Measurements from ENCODE around the gene ABL1. TPM values are rescaled to one million over a fixed set of nuclear protein-coding genes. Genes with fewer than 3 reads are reported as not detected.

ABL1 gene
- total RNA-seq, 1 donor from 2014 or later: 44.6 TPM

GRCh38 chr9:130913599-130914416, 78.8 kb downstream of the ABL1 start:
- no peak for DNase-seq (ENCODE audit: low read depth)

GRCh38 chr9:130914417-130915095, 79.5 kb downstream of the ABL1 start:
- no peak for DNase-seq (ENCODE audit: low read depth)

GRCh38 chr9:130915096-130915447, 80.0 kb downstream of the ABL1 start:
- DNase-seq (ENCODE audit: low read depth): no peak

GRCh38 chr9:130917168-130917960, 82.3 kb downstream of the ABL1 start:
- DNase-seq (ENCODE audit: low read depth): no peak

GRCh38 chr9:130918101-130918825, 83.2 kb downstream of the ABL1 start:
- DNase-seq (ENCODE audit: low read depth): no peak

GRCh38 chr9:130918826-130919558, 83.9 kb downstream of the ABL1 start:
- no peak for DNase-seq (ENCODE audit: low read depth)

- DNase-seq (ENCODE audit: low read depth): no peak
These were observed 84.6 kb downstream of the ABL1 start for GRCh38 chr9:130919559-130920145.

- no peak for DNase-seq (ENCODE audit: low read depth)
These were observed 85.2 kb downstream of the ABL1 start for GRCh38 chr9:130920233-130920632.

GRCh38 chr9:130920762-130921299, 85.8 kb downstream of the ABL1 start:
- DNase-seq (ENCODE audit: low read depth): no peak

- no peak for DNase-seq (ENCODE audit: low read depth)
These were observed 86.4 kb downstream of the ABL1 start for GRCh38 chr9:130921300-130921988.

GRCh38 chr9:130921989-130922892, 87.2 kb downstream of the ABL1 start:
- DNase-seq (ENCODE audit: low read depth): no peak

GRCh38 chr9:130922893-130923610, 88.0 kb downstream of the ABL1 start:
- no peak for DNase-seq (ENCODE audit: low read depth)

- DNase-seq (ENCODE audit: low read depth): no peak
These were observed 88.8 kb downstream of the ABL1 start for GRCh38 chr9:130923611-130924447.

- no peak for DNase-seq (ENCODE audit: low read depth)
These were observed 89.4 kb downstream of the ABL1 start for GRCh38 chr9:130924448-130924788.

- DNase-seq (ENCODE audit: low read depth): no peak
These were observed 90.1 kb downstream of the ABL1 start for GRCh38 chr9:130925050-130925678.

- no peak for DNase-seq (ENCODE audit: low read depth)
These were observed 92.3 kb downstream of the ABL1 start for GRCh38 chr9:130927338-130927737.
